Neuronal stem cell (in vitro differentiated cells): ENCODE measurements around the gene SPATS2L.

Experiments used
- DNase-seq: peaks from one replicate; pipeline ENCODE4 v3.0.0-alpha.2; 2013; ENCODE audit warnings: low spot score
- H2AFZ ChIP-seq: one replicate; pipeline ENCODE4 v1.6.1; 2013; ENCODE audit warnings: mild to moderate bottlenecking, low read length, inconsistent platforms
- H2AK5ac ChIP-seq: 2 replicates; pipeline ENCODE4 v1.6.1; 2013; ENCODE audit warnings: low read depth, mild to moderate bottlenecking, inconsistent platforms, low read length, moderate library complexity, mixed read lengths
- H2BK120ac ChIP-seq: 2 replicates; pipeline ENCODE4 v1.6.1; 2013; ENCODE audit warnings: low read depth, mild to moderate bottlenecking, inconsistent platforms, low read length, moderate library complexity, mixed read lengths
- H2BK12ac ChIP-seq: one replicate; pipeline ENCODE4 v1.6.1; 2013; ENCODE audit warnings: low read length, inconsistent platforms
- H2BK15ac ChIP-seq: 2 replicates; pipeline ENCODE4 v1.6.1; 2013; ENCODE audit warnings: mild to moderate bottlenecking, low read length, inconsistent platforms, mixed read lengths
- H2BK5ac ChIP-seq: one replicate; pipeline ENCODE4 v1.6.1; 2013; ENCODE audit warnings: inconsistent platforms, mild to moderate bottlenecking, low read length, moderate library complexity
- H3K14ac ChIP-seq: one replicate; pipeline ENCODE4 v1.6.1; 2013; ENCODE audit warnings: low read length, inconsistent platforms
- H3K18ac ChIP-seq: 2 replicates; pipeline ENCODE4 v1.6.1; 2013; ENCODE audit warnings: low read length, inconsistent platforms
- H3K23ac ChIP-seq: 2 replicates; pipeline ENCODE4 v1.6.1; 2013; ENCODE audit warnings: low read depth, mild to moderate bottlenecking, mixed read lengths, low read length, inconsistent platforms; ENCODE audit not compliant: poor library complexity
- H3K27ac ChIP-seq: replicated peaks from 3 replicates; pipeline ENCODE4 v1.5.1; 2013; ENCODE audit warnings: low read length, inconsistent platforms
- H3K27me3 ChIP-seq, 3 experiments: 2 replicates each; pipeline ENCODE4 v1.6.1; 2013; ENCODE audit warnings: low read length in 3 of 3, mild to moderate bottlenecking in 2 of 3, inconsistent platforms in 1 of 3, low read depth in 1 of 3, mixed read lengths in 1 of 3, moderate library complexity in 1 of 3; ENCODE audit not compliant: control insufficient read depth in 3 of 3, insufficient read depth in 3 of 3
- H3K36me3 ChIP-seq, 2 donors: replicated peaks in 1 of 2; 2 replicates each; pipeline ENCODE4 v1.6.1; 2013; ENCODE audit warnings: low read length in 2 of 2; ENCODE audit not compliant: control insufficient read depth in 2 of 2, insufficient read depth in 2 of 2
- H3K4ac ChIP-seq: 2 replicates; pipeline ENCODE4 v1.6.1; 2013; ENCODE audit warnings: inconsistent platforms, mild to moderate bottlenecking, low read length, moderate library complexity
- H3K4me1 ChIP-seq, 2 donors: 1 replicate in 1 of 2; 2 replicates in 1 of 2; pipeline ENCODE4 v1.6.1; 2013; ENCODE audit warnings: low read length in 2 of 2, low read depth in 1 of 2; ENCODE audit not compliant: control insufficient read depth in 2 of 2, insufficient read depth in 1 of 2
- H3K4me2 ChIP-seq: one replicate; pipeline ENCODE4 v1.6.1; 2013; ENCODE audit warnings: mild to moderate bottlenecking, low read length, inconsistent platforms; ENCODE audit not compliant: insufficient read depth, poor library complexity, severe bottlenecking
- H3K4me3 ChIP-seq, 2 donors: 2 replicates each; pipeline ENCODE4 v1.5.1; 2013; ENCODE audit warnings: low read length in 2 of 2, mild to moderate bottlenecking in 2 of 2, inconsistent platforms in 1 of 2, moderate library complexity in 1 of 2
- H3K79me1 ChIP-seq: one replicate; pipeline ENCODE4 v1.6.1; 2013; ENCODE audit warnings: low read depth, mild to moderate bottlenecking, inconsistent platforms, low read length, moderate library complexity
- H3K9ac ChIP-seq: one replicate; pipeline ENCODE4 v1.6.1; 2013; ENCODE audit warnings: mild to moderate bottlenecking, low read depth, low read length, inconsistent platforms; ENCODE audit not compliant: poor library complexity
- H3K9me3 ChIP-seq, 2 donors: replicated peaks in 1 of 2; 2 replicates each; pipeline versions ENCODE3 to v1.6.1; 2013; ENCODE audit warnings: low read length in 2 of 2, mild to moderate bottlenecking in 2 of 2, inconsistent platforms in 1 of 2, low read depth in 1 of 2, mixed read lengths in 1 of 2, moderate library complexity in 1 of 2; ENCODE audit not compliant: control insufficient read depth in 2 of 2, insufficient read depth in 1 of 2
- H4K8ac ChIP-seq: one replicate; pipeline ENCODE4 v1.6.1; 2013; ENCODE audit warnings: low read depth, mild to moderate bottlenecking, inconsistent platforms, low read length, moderate library complexity
- H4K91ac ChIP-seq: one replicate; pipeline ENCODE4 v1.6.1; 2013; ENCODE audit warnings: low read length, low read depth, mild to moderate bottlenecking, inconsistent platforms; ENCODE audit not compliant: poor library complexity
- WGBS, 2 donors: extraction: QIAGEN DNeasy Blood & Tissue Kit; methylation state at CpG; one replicate each; pipeline ENCODE4 v1.1.7; 2013; ENCODE audit warnings: missing lambda C conversion rate in 2 of 2, mixed read lengths in 1 of 2; ENCODE audit not compliant: insufficient read length in 2 of 2, insufficient replicate concordance in 1 of 2; ENCODE audit errors: extremely low coverage in 2 of 2; 5-methylcytosine and 5-hydroxymethylcytosine counted together

SPATS2L gene

DNA sequence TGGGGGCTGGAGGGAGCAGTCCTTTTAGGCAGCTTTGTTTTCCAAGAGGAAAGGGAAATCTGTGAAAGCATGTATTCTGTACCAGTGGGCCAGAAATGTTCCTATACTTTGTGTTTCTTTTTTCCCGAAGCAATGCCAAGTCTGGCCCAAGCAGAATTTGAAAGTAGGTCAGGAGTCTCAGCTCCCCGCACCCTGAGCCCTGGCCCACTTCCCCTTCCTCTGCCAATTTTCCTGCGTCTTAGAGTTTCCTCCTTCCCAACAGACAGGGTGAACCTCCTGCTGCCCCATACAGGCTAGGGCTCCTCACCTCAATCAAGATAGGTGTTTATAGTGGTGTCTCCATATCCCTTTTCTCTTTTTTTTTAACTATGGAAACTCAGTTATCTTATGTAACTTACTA lies 138.0 kb downstream of the SPATS2L start:
- no peaks in the 10 kb centered on the region for H3K27me3 ChIP-seq
- H2AK5ac ChIP-seq, result no peak overlapping the region
- no peaks in the 10 kb centered on the region for H3K9me3 ChIP-seq
- no peak overlapping the region for H2BK5ac ChIP-seq
- no peak overlapping the region for H3K23ac ChIP-seq
- no peaks in the 10 kb centered on the region for H3K4me1 ChIP-seq
- H3K4ac ChIP-seq, result no peak overlapping the region
- no peak overlapping the region for H3K27ac ChIP-seq
- H3K4me3 ChIP-seq, result no peak overlapping the region
- H3K4me2 ChIP-seq, result no peak overlapping the region
- H3K18ac ChIP-seq, result no peak overlapping the region
- H2BK120ac ChIP-seq, result no peak overlapping the region
- DNase-seq, result no peak
- H2BK15ac ChIP-seq, result no peak overlapping the region
- H4K8ac ChIP-seq, result no peak overlapping the region
- H2BK12ac ChIP-seq, result no peak overlapping the region
- no peaks in the 10 kb centered on the region for H3K79me1 ChIP-seq
- no CpG with 5 or more reads among the region's 3 CpGs for WGBS, 2 donors
- no peak overlapping the region for H2AFZ ChIP-seq
- no peak overlapping the region for H3K9ac ChIP-seq
- H3K14ac ChIP-seq, result no peak overlapping the region
- no peak overlapping the region for H4K91ac ChIP-seq
- H3K36me3 ChIP-seq, result peaks cover 0 to 64% of the 10 kb centered on the region in 2 donors

DNA sequence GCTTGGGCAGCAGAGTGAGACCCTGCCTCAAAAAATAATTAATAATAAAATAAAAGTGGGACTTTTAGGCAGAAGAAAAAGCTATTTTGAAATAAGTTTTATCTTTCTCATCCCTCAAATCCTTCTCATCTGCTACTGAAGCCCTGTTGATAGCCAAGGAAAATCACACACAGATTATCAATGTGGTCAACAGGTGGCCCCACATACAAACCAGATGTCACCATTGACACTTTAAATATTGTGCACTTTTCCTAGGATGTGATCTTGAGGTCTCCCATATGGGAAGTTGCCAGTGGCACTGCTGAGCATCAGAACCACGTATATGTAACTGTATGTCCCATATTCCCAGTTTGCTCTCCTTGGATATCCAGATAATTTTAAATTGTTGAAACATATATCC lies 138.8 kb downstream of the SPATS2L start:
- H2BK12ac ChIP-seq, result no peak overlapping the region

DNA sequence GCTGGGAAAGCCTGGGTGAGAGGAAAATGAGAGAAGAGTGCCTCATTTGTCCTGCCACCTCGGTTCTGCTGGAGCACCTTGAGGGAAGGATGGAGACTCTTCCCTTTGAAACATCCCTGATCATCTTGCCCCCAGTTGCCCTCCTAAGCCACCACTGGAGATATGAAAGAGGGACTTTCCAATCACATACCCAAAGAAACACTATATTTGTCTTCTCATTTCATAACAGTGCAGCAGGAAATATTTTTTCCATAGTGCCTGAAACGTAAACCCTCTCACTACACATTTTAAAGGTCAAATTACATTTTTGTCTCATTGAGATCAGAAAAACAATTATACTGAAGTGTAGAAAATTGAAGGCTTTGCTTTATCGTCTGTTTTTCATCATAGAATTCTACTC lies 140.1 kb downstream of the SPATS2L start:
- Histone ChIP-seq H3K18ac (no peak overlapping the region), H3K9ac (no peak overlapping the region), H2BK12ac (no peak overlapping the region), H3K4me1 (no peaks in the 10 kb centered on the region), H3K79me1 (no peaks in the 10 kb centered on the region), H4K91ac (no peak overlapping the region), H3K23ac (no peak overlapping the region), H3K27me3 (no peaks in the 10 kb centered on the region), H3K4ac (no peak overlapping the region), H2AK5ac (no peak overlapping the region), H2AFZ (no peak overlapping the region), H2BK120ac (no peak overlapping the region), H4K8ac (no peak overlapping the region), H3K36me3 (peaks cover 0 to 60% of the 10 kb centered on the region in 2 donors), H3K14ac (no peak overlapping the region), H3K9me3 (no peaks in the 10 kb centered on the region), H3K27ac (no peak overlapping the region), H3K4me2 (no peak overlapping the region), H2BK15ac (no peak overlapping the region), H3K4me3 (no peak overlapping the region), H2BK5ac (no peak overlapping the region)
- WGBS, 2 donors, result no CpG with 5 or more reads among the region's 3 CpGs
- no peak for DNase-seq

More for the DNA sequence above, 138.8 kb downstream of the SPATS2L start:
- WGBS, 2 donors, result no CpG with 5 or more reads among the region's 1 CpG
- DNase-seq, result no peak
- no peak overlapping the region for H3K14ac ChIP-seq
- H3K27ac ChIP-seq, result no peak overlapping the region
- H3K36me3 ChIP-seq, result peaks cover 0 to 60% of the 10 kb centered on the region in 2 donors
- H3K9me3 ChIP-seq, result no peaks in the 10 kb centered on the region
- no peaks in the 10 kb centered on the region for H3K27me3 ChIP-seq
- no peak overlapping the region for H3K18ac ChIP-seq
- H3K4me1 ChIP-seq, result no peaks in the 10 kb centered on the region
- H3K4me2 ChIP-seq, result no peak overlapping the region
- H4K8ac ChIP-seq, result no peak overlapping the region
- no peak overlapping the region for H2BK120ac ChIP-seq
- H3K23ac ChIP-seq, result no peak overlapping the region
- no peak overlapping the region for H3K4ac ChIP-seq
- H3K9ac ChIP-seq, result no peak overlapping the region
- H2BK15ac ChIP-seq, result no peak overlapping the region
- H4K91ac ChIP-seq, result no peak overlapping the region
- no peak overlapping the region for H2BK5ac ChIP-seq
- H3K4me3 ChIP-seq, result no peak overlapping the region
- H2AK5ac ChIP-seq, result no peak overlapping the region
- H3K79me1 ChIP-seq, result no peaks in the 10 kb centered on the region
- H2AFZ ChIP-seq, result no peak overlapping the region

DNA sequence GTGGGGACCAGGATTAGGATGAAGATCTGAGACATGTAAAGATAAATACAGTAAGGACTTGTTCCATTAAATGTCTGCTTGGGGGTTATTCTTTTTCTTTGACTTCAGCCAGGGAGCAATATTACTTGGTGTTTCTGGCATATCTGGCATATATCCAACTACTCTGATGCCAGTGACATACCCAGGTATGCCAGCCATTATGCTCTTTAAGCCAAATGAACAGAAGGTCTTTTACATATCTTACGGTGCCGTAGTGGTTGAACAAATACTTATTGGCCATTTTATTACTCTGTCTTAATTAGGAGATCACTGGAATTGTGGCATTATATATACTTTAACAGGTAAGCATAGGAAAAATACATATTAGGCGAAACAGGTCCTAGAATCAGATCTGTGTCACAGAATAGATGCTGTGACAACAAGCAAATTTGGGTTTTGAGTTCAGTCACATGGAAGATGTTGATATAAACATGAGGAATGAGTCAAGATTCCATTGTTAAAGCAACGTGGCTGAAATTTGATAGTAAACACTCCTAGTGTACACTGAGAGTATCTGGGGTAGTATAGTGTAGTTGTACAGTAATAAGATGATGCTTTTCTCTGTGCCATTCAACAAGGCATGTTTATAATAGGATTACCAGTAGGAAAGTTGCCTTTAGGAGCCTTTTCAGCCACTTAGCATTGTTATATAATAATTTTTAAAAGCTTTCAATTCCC lies 140.8 kb downstream of the SPATS2L start:
- no peak overlapping the region for H2BK12ac ChIP-seq
- no peak for DNase-seq
- no peak overlapping the region for H4K91ac ChIP-seq
- H2BK120ac ChIP-seq, result no peak overlapping the region
- no peak overlapping the region for H3K4ac ChIP-seq
- H3K14ac ChIP-seq, result no peak overlapping the region
- H3K9ac ChIP-seq, result no peak overlapping the region
- H3K4me1 ChIP-seq, result no peaks in the 10 kb centered on the region
- no peak overlapping the region for H2BK15ac ChIP-seq
- H2AK5ac ChIP-seq, result no peak overlapping the region
- no peak overlapping the region for H3K4me3 ChIP-seq
- H3K23ac ChIP-seq, result no peak overlapping the region
- H3K18ac ChIP-seq, result no peak overlapping the region
- no peak overlapping the region for H2BK5ac ChIP-seq
- H3K27ac ChIP-seq, result no peak overlapping the region
- no peaks in the 10 kb centered on the region for H3K79me1 ChIP-seq
- H4K8ac ChIP-seq, result no peak overlapping the region
- H3K27me3 ChIP-seq, result no peaks in the 10 kb centered on the region
- WGBS, 2 donors, result no CpG with 5 or more reads among the region's 4 CpGs
- H2AFZ ChIP-seq, result no peak overlapping the region
- H3K36me3 ChIP-seq, result peaks cover 0 to 54% of the 10 kb centered on the region in 2 donors
- no peaks in the 10 kb centered on the region for H3K9me3 ChIP-seq
- no peak overlapping the region for H3K4me2 ChIP-seq
